Measurements from ENCODE around the gene DUSP22. TPM values are rescaled to one million over a fixed set of nuclear protein-coding genes. Genes with fewer than 3 reads are reported as not detected.

Gene DUSP22
- polyA plus RNA-seq, 2 of the 4 experiments (the other 2 are of a cell fraction), result 6.2 to 11.3 TPM

DNA sequence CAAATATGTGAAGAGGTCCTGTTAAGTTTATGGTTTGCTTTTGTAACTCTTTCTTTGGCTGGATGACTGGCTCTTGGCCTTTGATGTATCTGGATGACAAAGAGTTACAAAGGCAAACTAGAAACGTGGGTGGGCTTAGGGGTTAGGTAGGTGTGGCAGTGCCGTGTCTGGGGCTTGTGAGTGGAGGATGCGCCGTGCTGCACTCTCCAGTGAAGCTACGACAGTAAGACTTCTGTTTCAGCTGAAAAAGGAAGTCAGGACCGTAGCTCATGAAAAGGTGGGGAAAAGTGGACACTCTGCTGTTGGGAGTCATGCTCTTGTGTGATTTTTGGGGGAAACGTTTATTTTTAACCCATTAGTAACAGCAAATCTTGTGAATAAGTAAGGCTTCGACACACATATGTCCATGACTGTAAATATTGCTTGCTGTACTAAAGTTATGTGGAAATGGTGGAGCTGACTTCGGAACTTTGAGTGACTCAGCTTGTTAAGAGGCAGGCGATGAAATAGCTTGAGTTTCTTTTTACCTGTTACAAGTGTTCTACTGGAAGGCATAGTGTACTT lies 45.6 kb downstream of the DUSP22 start (continued):
- TF ChIP-seq, protein P1, sequence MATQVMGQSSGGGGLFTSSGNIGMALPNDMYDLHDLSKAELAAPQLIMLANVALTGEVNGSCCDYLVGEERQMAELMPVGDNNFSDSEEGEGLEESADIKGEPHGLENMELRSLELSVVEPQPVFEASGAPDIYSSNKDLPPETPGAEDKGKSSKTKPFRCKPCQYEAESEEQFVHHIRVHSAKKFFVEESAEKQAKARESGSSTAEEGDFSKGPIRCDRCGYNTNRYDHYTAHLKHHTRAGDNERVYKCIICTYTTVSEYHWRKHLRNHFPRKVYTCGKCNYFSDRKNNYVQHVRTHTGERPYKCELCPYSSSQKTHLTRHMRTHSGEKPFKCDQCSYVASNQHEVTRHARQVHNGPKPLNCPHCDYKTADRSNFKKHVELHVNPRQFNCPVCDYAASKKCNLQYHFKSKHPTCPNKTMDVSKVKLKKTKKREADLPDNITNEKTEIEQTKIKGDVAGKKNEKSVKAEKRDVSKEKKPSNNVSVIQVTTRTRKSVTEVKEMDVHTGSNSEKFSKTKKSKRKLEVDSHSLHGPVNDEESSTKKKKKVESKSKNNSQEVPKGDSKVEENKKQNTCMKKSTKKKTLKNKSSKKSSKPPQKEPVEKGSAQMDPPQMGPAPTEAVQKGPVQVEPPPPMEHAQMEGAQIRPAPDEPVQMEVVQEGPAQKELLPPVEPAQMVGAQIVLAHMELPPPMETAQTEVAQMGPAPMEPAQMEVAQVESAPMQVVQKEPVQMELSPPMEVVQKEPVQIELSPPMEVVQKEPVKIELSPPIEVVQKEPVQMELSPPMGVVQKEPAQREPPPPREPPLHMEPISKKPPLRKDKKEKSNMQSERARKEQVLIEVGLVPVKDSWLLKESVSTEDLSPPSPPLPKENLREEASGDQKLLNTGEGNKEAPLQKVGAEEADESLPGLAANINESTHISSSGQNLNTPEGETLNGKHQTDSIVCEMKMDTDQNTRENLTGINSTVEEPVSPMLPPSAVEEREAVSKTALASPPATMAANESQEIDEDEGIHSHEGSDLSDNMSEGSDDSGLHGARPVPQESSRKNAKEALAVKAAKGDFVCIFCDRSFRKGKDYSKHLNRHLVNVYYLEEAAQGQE (IDR thresholded peaks at IDR 0.05), result no peak
- no peak for TF ChIP-seq RCOR1 (IDR thresholded peaks at IDR 0.05; ENCODE audit: low read depth, low read length)

DNA sequence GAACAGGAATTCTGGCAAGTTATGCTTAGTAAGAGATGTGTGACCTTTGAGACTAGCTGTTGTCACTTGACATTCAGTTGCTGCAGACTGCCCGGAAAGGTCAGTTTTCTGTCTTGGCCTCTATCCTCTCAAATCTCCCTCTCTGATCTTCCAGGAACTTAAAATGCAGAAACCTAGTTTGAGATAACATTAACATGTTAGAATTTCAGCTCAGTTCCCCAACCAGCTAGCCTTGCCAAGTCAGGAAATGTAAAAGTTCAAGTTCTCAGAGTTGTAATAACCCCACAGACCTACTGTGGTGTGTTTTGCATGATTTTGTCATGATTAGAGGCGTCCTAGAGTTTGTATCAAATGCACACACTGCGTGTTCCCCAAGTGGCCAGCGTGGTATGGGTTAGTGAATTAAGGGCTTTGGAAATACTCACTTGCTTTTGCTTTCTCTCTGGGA lies 46.6 kb downstream of the DUSP22 start:
- TF ChIP-seq EHF (CRISPR knock-in tag; IDR thresholded peaks at IDR 0.05), result no peak
- no peak for TF ChIP-seq NPAS2 (CRISPR knock-in tag; IDR thresholded peaks at IDR 0.05; ENCODE audit: borderline replicate concordance)
- no peak for TF ChIP-seq CHD2 (IDR thresholded peaks at IDR 0.05; ENCODE audit: low read length, partially characterized antibody)
- TF ChIP-seq RARB (CRISPR knock-in tag; IDR thresholded peaks at IDR 0.05), result no peak
- no peak for TF ChIP-seq FOSB (CRISPR knock-in tag; IDR thresholded peaks at IDR 0.05)
- TF ChIP-seq ZSCAN20 (CRISPR knock-in tag; IDR thresholded peaks at IDR 0.05), result no peak
- H3K4me1 ChIP-seq, result peaks cover 9% of the 10 kb centered on the region; the same call in 1 of the 3 replicates
- no peaks in the 10 kb centered on the region for H3K9me3 ChIP-seq
- WGBS (ENCODE audit: missing lambda C conversion rate), result 97% methylated on average over 4 of the region's 4 CpGs
- H3K27ac ChIP-seq, result no peak overlapping the region
- FAIRE-seq (no peak), DNase-seq (ENCODE audit: low read depth in 1 of 2, low spot score in 1 of 2) (no peak), ATAC-seq (no peak)
- ChIA-PET POLR2A (no interaction called here), CTCF (no interaction called here)
- no peak overlapping the region for H3K4me3 ChIP-seq
- H3K4me2 ChIP-seq, result no peak overlapping the region

DNA sequence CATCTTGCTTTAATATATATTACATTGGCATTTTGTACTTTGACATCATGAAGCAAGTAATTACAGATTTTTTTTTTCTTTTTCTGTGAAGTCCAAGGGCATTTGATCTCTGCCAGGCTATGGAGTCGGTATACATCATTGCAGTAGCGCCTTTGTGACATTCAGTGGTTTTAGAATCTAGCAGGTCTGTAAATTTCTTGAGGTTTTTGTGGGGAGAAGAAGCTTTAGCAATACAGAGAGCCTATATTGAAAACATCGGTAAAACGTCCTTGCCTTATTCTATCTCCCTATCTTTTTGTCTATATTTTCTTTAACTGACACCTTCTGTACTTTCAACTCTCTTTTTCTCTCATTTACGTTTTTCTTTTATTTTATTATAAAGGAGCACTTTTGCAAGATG lies 47.2 kb downstream of the DUSP22 start:
- DNase-seq (ENCODE audit: low read depth in 1 of 2, low spot score in 1 of 2), result no peak
- FAIRE-seq, result no peak
- H3K4me3 ChIP-seq, result no peak overlapping the region
- CTCF ChIA-PET, result no interaction called here
- ATAC-seq, result no peak
- 75% methylated on average over 5 of the region's 5 CpGs for WGBS (ENCODE audit: missing lambda C conversion rate)
- no peaks in the 10 kb centered on the region for H3K9me3 ChIP-seq
- peaks cover 9% of the 10 kb centered on the region; the same call in 1 of the 3 replicates for H3K4me1 ChIP-seq
- no peak overlapping the region for H3K27ac ChIP-seq
- TF ChIP-seq FOSL2 (IDR thresholded peaks at IDR 0.05) (no peak), FOSL2 (CRISPR knock-in tag; IDR thresholded peaks at IDR 0.05) (no peak), RCOR1 (IDR thresholded peaks at IDR 0.05; ENCODE audit: low read depth, low read length) (no peak), ZNF302 (CRISPR knock-in tag; IDR thresholded peaks at IDR 0.05) (no peak), EHMT2 (IDR thresholded peaks at IDR 0.05; ENCODE audit: low read depth) (no peak), POLR2A (IDR thresholded peaks at IDR 0.05; ENCODE audit: low read length) (no peak), SREBF2 (IDR thresholded peaks at IDR 0.05) (no peak), HOXA7 (CRISPR knock-in tag; IDR thresholded peaks at IDR 0.05) (no peak)
- H3K4me2 ChIP-seq, result no peak overlapping the region
- POLR2A ChIA-PET, result no interaction called here

DNA sequence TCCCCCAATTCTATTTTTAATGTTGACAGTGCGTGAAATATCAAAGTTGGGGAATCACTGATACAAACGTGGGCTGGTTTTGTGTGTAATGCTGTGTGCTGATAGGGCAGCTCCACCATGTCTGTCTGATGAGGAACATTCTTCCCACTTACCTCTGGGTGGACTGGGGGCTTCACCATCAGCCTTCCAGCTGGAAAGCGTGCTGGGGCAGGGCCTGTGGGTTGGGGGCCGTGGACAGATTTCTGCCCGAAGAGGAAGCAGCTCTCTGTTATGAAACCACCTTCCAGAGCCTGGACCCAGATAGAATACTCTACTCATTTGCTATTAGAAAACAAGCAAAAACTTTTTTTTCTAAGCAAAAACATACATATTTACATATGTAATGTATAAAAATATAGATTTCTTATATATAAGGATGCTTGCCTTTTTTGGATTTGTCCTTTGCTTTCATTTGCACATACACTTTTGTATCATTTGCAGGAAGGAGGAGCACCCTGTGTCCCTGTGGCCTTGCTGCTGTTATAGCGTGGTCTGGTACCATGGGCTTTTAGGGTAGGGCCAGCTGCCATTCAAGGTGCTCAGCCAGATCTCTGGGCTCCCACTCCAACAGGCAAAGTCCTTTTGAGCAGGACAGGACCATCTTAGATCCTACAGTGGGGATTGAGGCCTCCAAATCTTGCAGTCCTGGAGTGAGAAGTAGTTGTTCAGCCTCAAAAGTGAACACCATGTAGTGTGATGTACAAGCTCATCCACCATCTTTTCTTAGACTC lies 48.1 kb downstream of the DUSP22 start:
- H3K4me3 ChIP-seq, result no peak overlapping the region
- peaks cover 9% of the 10 kb centered on the region; the same call in 1 of the 3 replicates for H3K4me1 ChIP-seq
- H3K27ac ChIP-seq, result no peak overlapping the region
- CTCF ChIA-PET, result no interaction called here
- H3K9me3 ChIP-seq, result no peaks in the 10 kb centered on the region
- ATAC-seq, result no peak
- POLR2A ChIA-PET, result no interaction called here
- no peak for FAIRE-seq
- WGBS (ENCODE audit: missing lambda C conversion rate), result 86% methylated on average over 6 of the region's 6 CpGs
- no peak for DNase-seq (ENCODE audit: low read depth in 1 of 2, low spot score in 1 of 2)
- H3K4me2 ChIP-seq, result no peak overlapping the region
- TF ChIP-seq RARB (CRISPR knock-in tag; IDR thresholded peaks at IDR 0.05) (no peak), FOXS1 (CRISPR knock-in tag; IDR thresholded peaks at IDR 0.05) (no peak), EHMT2 (IDR thresholded peaks at IDR 0.05; ENCODE audit: low read depth) (no peak), ZSCAN20 (CRISPR knock-in tag; IDR thresholded peaks at IDR 0.05) (no peak), CHD2 (IDR thresholded peaks at IDR 0.05; ENCODE audit: low read length, partially characterized antibody) (no peak), HEYL (CRISPR knock-in tag; IDR thresholded peaks at IDR 0.05) (no peak), BHLHE40 (IDR thresholded peaks at IDR 0.05; ENCODE audit: low read depth, low read length) (no peak), CEBPB (IDR thresholded peaks at IDR 0.05) (no peak), TP53 (CRISPR knock-in tag; IDR thresholded peaks at IDR 0.05) (no peak), EP300 (IDR thresholded peaks at IDR 0.05) (no peak), MAZ (IDR thresholded peaks at IDR 0.05; ENCODE audit: borderline replicate concordance, low read depth, low read length) (no peak), FOSL2 (IDR thresholded peaks at IDR 0.05) (no peak), FOSL2 (CRISPR knock-in tag; IDR thresholded peaks at IDR 0.05) (no peak)
- TF ChIP-seq, protein P2, sequence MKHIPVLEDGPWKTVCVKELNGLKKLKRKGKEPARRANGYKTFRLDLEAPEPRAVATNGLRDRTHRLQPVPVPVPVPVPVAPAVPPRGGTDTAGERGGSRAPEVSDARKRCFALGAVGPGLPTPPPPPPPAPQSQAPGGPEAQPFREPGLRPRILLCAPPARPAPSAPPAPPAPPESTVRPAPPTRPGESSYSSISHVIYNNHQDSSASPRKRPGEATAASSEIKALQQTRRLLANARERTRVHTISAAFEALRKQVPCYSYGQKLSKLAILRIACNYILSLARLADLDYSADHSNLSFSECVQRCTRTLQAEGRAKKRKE (CRISPR knock-in tag; IDR thresholded peaks at IDR 0.05; ENCODE audit: low read depth), result no peak
- TF ChIP-seq, protein P3, sequence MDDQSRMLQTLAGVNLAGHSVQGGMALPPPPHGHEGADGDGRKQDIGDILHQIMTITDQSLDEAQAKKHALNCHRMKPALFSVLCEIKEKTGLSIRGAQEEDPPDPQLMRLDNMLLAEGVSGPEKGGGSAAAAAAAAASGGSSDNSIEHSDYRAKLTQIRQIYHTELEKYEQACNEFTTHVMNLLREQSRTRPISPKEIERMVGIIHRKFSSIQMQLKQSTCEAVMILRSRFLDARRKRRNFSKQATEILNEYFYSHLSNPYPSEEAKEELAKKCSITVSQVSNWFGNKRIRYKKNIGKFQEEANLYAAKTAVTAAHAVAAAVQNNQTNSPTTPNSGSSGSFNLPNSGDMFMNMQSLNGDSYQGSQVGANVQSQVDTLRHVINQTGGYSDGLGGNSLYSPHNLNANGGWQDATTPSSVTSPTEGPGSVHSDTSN (IDR thresholded peaks at IDR 0.05), result no peak
- TF ChIP-seq, protein P4, sequence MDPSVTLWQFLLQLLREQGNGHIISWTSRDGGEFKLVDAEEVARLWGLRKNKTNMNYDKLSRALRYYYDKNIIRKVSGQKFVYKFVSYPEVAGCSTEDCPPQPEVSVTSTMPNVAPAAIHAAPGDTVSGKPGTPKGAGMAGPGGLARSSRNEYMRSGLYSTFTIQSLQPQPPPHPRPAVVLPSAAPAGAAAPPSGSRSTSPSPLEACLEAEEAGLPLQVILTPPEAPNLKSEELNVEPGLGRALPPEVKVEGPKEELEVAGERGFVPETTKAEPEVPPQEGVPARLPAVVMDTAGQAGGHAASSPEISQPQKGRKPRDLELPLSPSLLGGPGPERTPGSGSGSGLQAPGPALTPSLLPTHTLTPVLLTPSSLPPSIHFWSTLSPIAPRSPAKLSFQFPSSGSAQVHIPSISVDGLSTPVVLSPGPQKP (IDR thresholded peaks at IDR 0.05; ENCODE audit: low read depth, low read length), result no peak
